RPMI8226 (cell line): Measurements from ENCODE around the gene KCTD14.
A peak's percentile ranks its signal among the peaks of the same experiment; 100 is the strongest.
"Not testable (repeated sequence)": the region's sequence is repeated elsewhere in the genome, so short reads cannot be mapped to it uniquely, and the experiment has no call there.

Experiments
- DNase-seq: peaks from one replicate; pipeline ENCODE4 v3.0.0-alpha.2; 2015

KCTD14 gene

DNA sequence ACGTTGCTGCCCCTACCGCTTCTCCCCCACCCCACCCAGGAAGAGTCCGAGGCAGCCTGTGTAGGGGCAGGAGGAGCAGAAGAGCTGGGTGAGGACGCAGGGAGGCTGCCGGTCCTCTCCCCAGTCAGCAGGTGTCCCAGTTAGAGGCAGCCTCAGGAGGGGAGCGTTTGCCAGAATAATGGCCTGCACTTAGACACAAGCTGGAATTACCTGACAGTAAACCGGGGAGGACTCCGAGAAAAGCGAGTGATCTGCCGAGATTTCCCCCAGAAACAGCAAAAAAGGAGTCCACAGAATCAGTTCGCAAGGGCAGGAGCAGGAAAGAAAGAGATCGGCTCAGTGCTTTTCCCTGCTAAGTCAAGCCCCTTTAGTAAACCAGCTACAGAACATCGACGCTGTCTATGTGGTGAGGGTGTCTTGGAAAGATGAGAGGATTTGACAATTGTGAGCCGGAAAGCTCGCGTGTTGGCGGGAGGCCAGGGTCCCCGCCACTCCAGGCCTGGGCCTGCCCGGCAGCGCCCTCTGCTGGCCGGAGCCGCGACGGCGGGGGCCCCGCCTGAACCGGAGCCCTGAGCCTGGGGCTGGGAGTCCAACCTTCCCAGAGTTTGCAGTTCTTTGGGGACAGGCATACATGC, 22.9 kb upstream of the KCTD14 start:
- DNase-seq: peak; percentile 89

DNA sequence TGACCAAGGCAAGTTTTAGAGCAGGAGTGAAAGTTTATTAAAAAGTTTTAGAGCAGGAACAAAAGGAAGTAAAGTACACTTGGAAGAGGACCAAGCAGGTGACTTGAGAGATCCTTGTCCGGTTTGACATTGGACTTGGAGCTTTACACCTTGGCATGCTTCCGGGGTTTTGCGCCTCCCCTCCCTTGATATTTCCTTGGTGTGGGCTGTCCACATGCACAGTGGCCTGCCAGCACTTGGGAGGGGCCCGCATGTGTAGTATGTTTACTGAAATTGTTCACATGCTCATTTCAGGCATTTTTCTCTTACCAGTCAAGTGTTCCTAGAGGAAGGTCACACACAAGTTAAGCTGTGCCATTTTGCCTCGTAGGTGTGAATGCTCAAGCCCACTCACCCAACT, 21.6 kb upstream of the KCTD14 start:
- DNase-seq: no peak

DNA sequence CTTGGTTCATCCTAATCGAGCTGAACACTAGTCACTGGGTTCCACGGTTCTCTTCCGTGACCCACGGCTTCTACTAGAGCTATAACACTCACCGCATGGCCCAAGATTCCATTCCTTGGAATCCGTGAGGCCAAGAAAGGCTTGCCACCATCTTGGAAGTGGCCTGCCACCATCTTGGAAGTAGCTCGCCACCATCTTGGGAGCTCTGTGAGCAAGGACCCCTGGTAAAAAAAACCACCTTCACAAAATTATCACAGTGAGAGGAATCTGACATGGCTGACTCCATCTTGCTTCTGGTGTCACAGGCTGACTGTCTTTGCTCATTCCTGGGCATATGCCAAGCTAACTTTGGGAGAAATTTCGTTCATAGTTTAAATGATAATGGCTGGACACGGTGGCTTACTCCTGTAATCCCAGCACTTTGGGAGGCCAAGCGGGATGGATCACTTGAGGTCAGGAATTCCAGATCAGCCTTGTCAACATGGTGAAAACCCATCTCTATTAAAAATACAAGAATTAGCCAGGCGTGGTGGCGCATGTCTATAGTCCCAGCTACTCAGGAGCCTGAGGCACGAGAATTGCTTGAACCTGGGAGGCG, 18.9 kb upstream of the KCTD14 start:
- no peak for DNase-seq

DNA sequence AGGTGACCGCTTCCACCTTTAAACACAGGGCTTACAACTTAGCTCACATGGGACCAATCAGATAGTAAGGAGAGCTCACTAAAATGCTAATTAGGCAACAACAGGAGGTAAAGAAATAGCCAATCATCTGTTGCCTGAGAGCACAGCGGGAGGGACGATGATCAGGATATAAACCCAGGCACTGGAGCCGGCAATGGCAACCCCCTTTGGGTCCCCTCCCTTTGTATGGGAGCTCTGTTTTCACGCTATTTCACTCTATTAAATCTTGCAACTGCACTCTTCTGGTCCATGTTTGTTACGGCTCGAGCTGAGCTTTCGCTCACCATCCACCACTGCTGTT, 18.3 kb upstream of the KCTD14 start:
- not testable (repeated sequence) for DNase-seq

DNA sequence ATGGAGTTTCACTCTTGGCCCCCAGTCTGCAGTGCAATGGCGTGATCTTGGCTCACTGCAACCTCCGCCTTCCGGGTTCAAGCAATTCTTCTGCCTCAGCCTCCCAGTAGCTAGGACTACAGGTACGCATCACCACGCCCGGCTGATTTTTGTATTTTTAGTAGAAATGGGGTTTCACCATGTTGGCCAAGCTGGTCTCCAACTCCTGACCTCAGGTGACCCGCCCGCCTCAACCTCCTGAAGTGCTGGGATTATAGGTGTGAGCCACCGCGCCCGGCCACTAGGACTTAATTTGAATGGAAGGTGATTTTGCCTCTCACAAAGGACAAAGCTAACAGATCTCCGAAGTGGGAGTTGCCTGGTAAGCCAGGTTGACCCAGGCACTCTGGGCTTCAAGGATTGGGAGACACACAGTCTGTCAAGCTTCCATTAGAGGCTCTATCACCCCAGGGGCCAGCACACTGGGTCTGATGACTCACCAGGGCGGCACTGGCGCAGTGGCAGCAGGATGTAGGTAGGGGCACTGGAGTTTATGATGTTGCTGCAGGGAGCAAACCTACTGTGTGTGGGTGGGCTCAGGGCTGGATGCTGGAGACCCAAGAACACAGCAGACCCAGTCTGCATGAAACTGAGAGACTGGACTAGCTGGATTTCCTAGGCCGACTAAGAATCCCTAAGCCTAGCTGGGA, 17.8 kb upstream of the KCTD14 start:
- no peak for DNase-seq

DNA sequence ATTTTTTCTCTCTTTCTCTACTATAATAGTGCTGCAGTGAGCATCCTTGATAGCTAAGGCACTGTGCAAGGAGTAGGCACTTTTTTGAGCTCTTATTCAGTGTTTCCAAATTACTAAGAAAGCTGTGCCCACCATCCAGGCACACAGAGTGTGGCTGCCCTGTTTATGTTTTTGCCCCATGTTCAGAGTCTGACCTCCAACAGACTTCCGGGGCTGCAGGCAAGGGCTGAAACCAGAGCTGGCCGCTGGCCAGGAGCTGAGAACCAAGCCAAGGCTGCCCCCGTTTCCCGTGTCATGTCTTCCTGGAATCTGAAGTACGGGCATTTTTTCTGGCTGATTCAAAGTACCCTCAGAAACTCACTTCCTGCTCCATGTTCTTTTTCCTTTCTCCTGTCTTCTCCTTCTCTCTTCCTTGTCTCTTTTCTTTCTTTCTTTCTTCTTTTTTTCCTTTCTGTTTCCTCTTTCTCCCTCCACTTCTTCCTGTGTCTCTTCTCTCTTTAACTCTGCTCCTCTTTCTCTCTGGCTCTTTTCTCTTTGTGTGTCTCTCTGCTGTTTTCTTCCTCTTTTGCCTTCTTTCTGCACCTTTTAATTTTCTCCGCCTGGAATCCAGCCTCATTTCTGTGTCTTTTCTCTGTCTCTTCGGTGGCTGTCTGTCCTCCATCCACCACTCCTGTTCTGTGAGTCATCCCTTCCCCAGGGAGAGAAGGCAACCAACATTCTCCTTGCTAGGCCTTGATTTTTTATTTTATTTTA, 17.0 kb upstream of the KCTD14 start:
- peak; percentile 96 for DNase-seq

DNA sequence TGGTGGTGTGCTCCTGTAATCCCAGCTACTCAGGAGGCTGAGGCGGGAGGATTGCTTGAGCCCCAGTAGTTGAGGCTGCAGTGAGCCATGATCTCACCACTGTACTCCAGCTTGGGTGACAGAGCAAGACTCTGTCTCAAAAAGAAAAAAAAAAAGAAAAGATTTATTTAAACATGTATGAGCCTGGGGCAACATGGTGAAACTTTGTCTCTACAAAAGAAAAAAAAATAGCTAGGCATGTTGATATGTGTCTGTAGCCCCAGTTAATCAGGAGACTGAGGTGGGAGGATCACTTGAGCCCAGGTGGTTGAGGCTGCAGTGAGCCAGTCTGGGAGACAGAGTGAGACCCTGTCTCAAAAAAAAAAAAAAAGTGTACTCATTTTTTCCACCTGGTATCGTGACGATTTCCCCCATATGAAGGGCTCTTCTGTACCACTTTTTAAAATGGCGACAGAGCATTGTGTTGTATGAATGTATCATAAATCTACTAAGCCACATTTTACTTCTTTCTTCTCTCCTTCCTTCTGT, 16.4 kb upstream of the KCTD14 start:
- peak; percentile 37 for DNase-seq

DNA sequence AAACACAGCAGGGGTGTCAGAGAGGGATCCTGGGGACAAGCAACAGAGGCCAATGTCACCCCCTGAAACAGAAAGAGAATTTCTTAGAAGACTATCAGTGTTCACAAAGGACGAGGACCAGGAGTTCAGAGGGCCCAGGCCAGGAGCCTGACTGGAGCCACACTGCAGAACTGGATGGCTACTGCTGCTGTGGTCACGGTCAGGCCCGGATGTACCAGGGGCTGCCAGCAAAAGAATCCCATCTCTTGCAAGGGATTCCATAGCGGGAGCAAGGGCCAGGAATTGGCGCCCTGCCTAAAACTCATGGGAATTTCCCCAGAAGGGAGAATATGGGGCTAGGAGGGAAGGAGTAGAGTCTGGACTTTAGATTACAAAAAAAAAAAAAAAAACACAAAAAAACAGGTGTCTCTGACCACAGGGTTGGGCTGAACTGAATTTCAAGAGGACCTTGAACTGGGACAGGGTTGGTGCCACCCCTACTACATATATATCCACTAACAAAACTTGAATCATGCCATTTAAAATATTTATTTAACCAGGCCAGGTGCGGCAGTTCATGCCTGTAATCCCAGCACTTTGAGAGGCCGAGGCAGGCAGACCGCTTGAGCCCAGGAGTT, 15.7 kb upstream of the KCTD14 start:
- DNase-seq: no peak

DNA sequence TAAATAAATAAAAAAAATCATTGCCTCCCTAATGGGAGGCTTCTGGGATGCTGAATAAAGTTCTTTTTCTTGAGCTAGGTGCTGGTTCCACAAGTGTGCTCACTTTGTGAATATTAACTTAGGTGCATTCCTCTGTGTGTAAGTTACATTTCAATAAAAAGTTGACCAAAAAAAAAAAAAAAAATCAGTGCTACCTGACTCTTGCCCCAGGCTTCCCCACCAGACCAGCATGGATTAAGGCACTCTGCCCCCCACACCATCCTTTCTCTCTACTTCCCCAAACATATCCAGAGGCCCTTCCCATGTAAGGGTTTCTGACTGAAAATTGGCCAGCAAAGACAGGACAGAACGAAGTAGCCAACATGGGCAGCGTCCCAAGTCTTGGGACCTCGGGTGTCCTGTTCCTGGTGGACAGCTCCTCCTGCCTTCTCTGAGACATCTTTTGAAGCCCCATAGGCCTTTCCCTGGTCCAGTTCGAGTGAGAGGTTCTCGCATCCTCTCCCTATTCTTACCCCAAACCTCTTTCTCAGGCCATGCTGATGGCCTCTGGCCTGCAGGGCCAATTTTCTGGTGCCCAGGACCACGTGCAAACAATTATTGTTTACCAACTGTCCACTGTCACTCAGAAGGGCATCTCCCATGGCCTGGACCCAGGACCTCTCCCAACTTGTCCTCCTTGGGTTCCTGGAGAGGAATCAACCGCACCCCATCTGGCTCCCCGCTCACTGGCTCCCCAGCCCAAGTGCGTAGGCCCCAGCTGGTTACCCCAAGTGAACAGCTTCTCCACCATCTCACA, 14.9 kb upstream of the KCTD14 start:
- no peak for DNase-seq

DNA sequence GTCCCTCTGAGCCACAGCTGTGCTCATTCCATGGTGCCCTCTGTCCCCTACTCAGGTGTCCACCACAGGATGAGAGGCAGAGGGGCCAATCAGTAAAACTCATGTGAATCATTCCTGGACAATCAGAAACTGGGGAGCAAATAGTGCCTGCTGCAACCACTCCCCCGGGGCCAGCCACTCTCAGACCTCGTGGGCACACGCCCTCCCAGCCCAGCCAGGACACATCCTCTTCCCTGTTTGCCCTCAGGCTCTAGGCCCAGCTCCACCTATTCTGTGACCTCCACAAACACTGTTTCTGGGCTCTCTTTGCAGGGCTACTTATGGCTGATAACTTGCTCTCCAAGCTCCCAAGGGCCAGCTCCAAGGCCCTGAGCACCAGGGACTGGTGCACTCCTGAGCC, 14.0 kb upstream of the KCTD14 start:
- no peak for DNase-seq

DNA sequence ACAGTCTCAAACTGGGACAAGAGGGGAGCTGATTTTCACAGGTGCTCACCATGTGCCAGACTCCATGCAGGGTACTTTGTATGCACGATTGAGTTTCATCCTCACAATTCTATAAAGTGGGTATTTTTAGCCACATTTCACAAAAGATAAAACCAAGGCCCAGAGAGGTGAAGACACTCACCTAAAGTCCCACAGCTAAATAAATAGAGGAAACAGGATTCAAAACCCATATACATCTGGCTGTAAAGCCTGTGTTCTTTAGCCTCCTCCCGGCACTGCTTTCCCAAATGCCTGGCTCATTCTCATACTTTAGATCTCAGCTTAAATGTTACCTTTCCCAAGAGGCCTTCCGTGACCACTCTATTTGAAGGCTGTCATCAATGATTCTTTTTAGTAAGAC, 13.2 kb upstream of the KCTD14 start:
- DNase-seq: no peak

DNA sequence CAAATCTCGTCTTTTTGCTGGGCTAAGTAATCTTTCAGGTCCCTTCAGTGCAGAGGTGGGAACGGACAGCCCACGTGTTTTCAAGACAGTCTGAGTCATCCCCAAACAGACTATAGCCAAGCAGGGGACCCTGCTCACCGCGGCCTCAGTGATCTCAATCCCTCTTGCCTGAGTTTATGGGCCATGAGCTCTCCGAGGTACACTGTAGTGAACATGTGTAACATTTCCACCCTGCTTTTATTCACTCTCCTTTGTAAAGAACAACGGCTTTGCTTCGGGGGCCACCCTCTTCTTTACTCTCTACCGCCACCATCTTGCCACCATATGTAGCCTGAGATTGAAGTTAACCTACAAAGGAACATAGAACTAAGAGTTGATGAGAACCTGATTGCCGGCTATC, 11.5 kb upstream of the KCTD14 start:
- no peak for DNase-seq

DNA sequence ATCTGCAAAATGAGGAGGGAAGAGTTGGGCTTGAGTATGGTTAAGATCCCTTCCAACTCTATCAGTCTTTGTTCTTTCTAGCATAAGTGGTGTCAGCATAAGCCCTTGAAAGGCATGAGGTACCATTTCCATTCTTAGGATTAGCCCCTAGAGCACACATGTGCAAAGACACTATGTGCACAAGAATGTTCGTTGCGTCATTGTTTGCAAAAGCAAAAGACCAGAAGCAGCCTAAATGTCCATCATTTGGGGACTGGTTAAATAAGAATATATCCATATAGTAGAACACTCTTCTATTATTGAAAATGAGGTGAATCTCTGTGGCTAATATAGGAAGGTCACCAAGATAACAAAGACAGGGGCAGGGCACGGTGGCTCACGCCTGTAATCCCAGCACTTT, 10.0 kb upstream of the KCTD14 start:
- no peak for DNase-seq

DNA sequence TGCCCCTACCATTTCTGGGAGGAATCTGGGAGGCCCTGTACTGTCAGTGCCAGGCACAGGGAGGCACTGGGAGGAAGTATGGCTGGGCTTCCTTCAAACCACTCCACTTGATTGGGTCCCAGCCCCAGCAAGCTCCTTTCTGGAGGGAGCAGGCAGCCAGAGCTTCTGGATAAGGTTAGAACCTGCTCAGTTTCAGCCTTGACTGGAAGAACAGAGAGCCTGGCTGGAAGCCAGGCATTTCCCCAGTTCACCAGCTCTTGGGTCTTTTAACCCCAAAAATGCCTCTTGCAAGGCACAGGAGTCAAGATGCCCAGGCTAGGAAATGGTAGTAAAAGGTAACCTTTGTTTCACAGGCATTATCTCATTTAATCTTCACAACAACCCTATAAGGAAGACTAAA, 9.0 kb upstream of the KCTD14 start:
- DNase-seq: peak; percentile 54

DNA sequence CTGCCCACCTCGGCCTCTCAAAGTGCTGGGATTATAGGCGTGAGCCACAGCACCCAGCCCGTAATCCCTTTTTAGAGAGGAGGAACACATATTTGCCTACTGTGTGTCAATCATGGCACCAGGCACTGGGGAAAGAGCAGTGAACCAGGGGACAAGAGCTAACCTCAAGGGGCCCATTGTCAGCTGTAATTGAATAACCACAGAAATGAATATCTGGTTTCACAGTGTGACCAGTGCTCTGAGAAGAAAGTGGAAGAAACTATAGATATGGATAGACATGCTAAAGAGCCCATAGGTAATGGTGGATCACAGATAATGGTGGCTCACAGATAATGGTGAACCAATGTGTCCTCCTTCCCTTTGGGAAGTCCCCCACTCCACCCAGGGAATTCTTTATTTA, 8.6 kb upstream of the KCTD14 start:
- peak; percentile 55 for DNase-seq

DNA sequence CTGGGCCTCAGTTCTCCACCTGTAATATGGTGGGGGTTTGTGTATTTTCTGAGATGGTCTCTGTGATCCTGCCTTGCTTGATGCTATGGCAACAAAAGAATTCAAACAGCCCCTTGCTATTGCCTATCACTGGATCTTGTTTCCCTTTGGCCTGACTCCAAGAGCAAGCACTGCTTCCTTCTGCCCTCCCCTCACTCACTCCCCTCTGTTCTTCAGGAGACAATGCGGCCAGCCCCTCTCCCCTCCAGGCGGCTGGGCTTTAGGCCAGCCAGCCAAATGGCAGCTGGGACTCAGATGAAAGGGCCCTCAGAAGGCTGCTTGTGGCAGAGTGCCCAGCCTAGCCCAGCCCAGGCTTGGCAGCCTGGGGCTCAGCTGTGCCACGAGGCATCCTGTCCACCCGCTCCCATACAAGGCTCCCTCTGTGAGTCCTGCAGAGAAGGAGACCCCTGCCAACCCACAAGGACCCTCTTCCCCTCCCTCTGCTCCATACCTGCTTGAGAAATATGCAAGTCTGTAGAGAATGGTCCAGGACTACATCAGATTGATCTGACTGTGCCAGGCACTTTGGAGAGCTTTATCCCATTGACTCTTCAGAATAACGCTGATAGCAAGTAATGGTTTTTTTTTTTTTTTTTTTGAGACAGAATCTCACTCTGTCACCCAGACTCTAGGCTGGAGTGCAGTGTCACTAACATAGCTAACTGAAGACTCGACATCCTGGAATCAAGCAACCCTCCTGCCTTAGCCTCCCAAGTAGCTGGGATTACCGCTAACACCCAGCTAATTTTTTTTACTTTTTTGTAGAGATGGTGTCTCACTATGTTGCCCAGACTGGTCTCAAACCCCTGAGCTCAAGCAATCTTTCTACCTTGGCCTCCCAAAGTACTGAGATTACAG, 7.6 kb upstream of the KCTD14 start:
- peak; percentile 95 for DNase-seq

DNA sequence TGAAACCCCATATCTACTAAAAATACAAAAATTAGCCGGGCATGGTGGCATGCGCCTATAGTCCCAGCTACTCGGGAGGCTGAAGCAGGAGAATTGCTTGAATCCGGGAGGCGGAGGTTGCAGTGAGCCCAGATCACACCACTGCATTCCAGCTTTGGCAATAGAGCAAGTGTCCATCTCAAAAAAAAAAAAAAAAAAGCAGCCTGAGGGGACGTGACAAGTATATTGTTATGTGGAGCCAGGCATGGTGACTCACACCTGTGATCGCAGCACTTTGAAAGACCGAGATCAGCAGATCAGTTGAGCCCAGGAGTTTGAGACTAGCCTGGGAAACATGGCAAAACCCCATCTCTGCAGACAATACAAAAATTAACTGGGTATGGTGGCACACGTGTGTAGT, 5.3 kb upstream of the KCTD14 start:
- DNase-seq: peak; percentile 49

DNA sequence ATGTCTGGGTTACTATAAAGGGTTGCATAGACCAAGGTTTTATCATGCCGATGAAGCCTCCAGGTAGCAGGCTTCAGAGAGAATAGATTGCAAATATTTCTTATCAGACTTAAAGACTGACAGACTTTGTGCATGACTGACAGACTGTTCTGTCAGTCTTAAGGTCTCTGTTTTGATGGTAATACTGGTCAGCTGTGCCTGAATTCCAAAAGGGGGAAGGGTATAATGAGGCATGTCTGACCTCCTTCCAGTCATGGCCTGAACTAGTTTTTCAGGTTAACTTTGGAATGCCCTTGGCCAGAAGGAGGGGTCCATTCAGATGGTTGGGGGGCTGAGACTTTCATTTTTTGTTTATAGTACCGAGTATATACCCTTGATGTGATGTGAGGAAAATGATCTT, 4.7 kb upstream of the KCTD14 start:
- DNase-seq: no peak

DNA sequence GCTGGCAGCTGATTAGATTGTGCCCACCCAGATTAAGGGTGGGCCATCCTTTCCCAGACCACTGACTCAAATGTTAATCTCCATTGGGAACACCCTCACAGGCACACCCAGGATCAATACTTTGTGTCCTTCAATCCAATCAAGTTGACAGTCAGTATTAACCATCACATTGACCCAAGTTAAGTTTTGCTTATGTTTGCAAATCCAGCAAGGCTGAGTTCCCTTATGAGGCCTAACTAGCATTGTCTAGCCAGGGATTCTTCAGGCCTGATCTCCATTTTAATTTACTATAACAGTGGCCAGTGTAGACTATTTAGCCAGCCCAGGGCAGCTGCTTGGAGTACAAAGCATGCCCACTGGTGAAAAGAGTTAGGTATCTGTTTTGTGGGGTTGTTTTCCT, 2.3 kb upstream of the KCTD14 start:
- no peak for DNase-seq

DNA sequence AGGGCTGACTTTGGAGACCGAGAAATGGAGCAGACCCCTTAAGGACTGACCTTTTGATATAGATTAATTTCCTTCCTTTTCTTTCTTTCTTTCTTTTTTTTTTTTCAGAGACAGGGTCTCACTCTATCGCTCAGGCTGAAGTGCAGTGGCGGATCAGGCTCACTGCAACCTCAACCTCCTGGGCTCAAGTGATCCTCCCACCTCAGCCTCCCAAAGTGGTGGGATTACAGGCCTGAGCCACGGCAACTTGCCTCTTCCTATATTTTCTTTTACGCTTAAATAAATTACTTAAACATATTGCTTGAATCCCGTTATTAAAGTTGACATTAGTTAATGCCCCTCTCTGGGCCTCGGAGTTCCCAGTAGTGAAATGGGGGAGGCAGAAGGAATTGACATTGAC, 350 bp upstream of the KCTD14 start:
- DNase-seq: no peak

DNA sequence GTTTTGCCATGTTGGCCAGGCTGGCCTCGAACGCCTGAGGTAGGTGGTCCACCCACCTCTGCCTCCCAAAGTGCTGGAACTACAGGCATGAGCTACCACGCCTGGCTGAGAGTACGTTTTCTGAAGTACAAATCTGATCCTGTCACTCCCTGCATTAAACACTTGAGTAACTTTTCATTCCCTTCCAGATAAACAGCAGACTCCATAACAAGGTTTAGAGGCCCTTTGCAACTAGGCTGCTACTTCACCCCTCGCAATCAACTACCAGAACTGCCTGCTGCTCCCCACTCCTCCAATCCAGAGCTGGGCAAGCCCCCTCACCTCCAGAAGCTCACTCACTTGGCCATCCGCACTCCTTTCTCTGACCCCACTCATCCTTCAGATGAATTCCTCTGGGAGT, 1.5 kb downstream of the KCTD14 start:
- DNase-seq: no peak
